Mononuclear cell (primary cell): Measurements from ENCODE around the gene RPAIN. TPM values are rescaled to one million over a fixed set of nuclear protein-coding genes. Genes with fewer than 3 reads are reported as not detected.

ENCODE experiments used
- H3K27me3 ChIP-seq: 2 replicates; pipeline ENCODE4 v1.6.0; 2011; ENCODE audit warnings: low read length, control low read depth; ENCODE audit not compliant: insufficient read depth
- H3K4me1 ChIP-seq: 2 replicates; pipeline ENCODE4 v1.5.1; 2011; ENCODE audit warnings: mild to moderate bottlenecking, low read length, control low read depth; ENCODE audit not compliant: insufficient read depth
- H3K4me3 ChIP-seq: 2 replicates; pipeline ENCODE4 v1.5.1; 2011; ENCODE audit warnings: mild to moderate bottlenecking, low read length, moderate library complexity
- H3K9me3 ChIP-seq: 2 replicates; pipeline ENCODE4 v1.5.1; 2011; ENCODE audit warnings: low read depth, mild to moderate bottlenecking, control low read depth, low read length
- total RNA-seq: library from RNA; depleted of rRNA; stranded (reverse); fragments of >200 nt; gene quantifications from one replicate; pipeline ENCODE4 v1.2.3, GENCODE V29; 2012

Gene RPAIN, protein sequence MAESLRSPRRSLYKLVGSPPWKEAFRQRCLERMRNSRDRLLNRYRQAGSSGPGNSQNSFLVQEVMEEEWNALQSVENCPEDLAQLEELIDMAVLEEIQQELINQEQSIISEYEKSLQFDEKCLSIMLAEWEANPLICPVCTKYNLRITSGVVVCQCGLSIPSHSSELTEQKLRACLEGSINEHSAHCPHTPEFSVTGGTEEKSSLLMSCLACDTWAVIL
- total RNA-seq, result 51.9 TPM

DNA sequence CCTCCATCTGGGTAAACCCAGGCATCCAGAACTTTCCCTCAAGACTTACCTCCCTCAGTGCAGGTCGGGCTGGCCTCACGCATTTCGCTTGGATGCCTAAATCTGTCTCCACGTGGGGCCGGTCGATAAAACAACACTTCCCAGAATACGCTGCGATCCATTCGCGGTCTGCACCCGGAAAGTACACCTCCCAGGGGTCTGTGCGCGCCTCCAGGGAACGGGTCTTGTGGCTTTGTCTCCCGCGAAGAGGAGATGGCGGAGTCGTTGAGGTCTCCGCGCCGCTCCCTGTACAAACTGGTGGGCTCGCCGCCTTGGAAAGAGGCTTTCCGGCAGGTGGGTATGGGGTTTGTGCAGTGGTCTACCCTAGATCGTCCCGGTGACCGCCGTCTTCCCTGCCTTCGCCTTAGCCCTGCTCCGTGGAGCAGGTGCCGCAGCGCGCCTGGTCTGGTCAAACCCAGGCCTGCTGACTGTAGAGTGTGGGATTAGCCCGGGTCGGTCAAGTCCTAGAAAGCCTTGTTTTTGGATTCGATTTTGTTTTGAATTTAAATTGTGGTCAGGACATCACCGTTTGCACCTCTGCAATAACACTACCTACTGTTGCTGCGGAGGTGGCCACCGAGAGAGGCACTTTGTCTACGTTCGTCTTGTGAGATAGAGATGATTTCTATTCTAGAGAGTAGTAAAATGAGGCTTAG lies at the start of gene RPAIN:
RPAIN (plus strand) TSS at position 224 of the 695 bp plus-strand sequence; CDS start at position 253, 29 bp downstream.
- Histone ChIP-seq H3K4me1 (peaks cover 34% of the 10 kb centered on the region), H3K9me3 (no peaks in the 10 kb centered on the region), H3K27me3 (no peaks in the 10 kb centered on the region), H3K4me3 (peak within 1 kb of the TSS; percentile 64)

DNA sequence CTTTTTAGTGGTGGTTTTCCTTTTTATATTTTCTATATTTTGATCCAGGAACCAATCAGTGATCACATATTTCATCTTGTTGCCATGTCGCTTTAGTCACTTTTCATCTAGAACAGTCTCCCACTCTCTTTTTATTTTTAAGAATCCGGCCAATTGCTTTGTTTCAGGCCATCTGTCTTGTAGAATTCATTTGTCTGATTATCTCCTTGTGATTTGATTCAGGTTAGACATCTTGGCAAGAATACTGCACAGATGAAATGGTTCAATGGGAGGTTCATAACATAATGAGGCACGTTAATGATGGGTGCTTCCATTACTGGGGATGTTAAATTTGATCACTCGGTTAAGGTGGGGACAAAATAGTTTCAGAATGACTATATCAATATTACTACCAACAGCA lies 49.6 kb upstream of the RPAIN start:
- H3K9me3 ChIP-seq, result no peaks in the 10 kb centered on the region
- H3K4me3 ChIP-seq, result no peak overlapping the region
- no peaks in the 10 kb centered on the region for H3K4me1 ChIP-seq
- H3K27me3 ChIP-seq, result no peaks in the 10 kb centered on the region

- no peak overlapping the region for H3K4me3 ChIP-seq
- H3K9me3 ChIP-seq, result no peaks in the 10 kb centered on the region
- no peaks in the 10 kb centered on the region for H3K27me3 ChIP-seq
- H3K4me1 ChIP-seq, result no peaks in the 10 kb centered on the region
Observed at GRCh38 chr17:5373112-5373511, 46.9 kb upstream of the RPAIN start.

DNA sequence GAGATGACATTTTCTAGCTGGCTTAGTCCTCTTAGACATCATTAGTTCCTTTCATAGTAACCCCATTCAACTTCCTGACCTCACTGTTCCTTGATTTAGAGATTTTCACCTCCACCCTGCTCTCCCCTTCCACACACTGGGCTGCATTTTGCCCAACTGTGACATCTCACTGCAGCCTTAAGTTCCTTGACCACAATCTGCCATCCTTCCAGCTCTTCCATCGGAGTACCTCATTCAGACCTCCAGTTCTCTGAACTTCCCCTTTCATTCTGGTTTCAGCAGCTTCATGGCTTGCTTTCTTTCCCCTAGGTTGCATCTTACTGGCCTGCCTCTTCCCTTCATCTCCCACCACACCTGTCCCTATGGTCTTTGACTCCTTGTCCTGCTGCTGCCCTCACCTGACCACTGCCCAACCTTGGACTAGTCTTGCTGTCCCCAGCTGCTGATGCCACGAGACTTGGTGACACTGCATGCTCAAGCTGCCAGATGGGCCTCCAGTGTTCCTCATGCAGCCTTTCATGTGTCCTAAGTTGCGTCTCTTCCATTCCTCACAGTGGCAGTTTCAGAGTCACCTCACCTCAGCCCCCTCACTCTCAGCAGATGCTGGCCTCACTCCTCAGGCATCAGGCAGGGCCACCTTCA lies 41.3 kb upstream of the RPAIN start:
- no peaks in the 10 kb centered on the region for H3K9me3 ChIP-seq
- H3K4me1 ChIP-seq, result no peaks in the 10 kb centered on the region
- H3K27me3 ChIP-seq, result no peaks in the 10 kb centered on the region
- no peak overlapping the region for H3K4me3 ChIP-seq

GRCh38 chr17:5379351-5380107 lies 40.5 kb upstream of the RPAIN start:
- no peaks in the 10 kb centered on the region for H3K27me3 ChIP-seq
- H3K9me3 ChIP-seq, result no peaks in the 10 kb centered on the region
- H3K4me1 ChIP-seq, result no peaks in the 10 kb centered on the region
- no peak overlapping the region for H3K4me3 ChIP-seq

DNA sequence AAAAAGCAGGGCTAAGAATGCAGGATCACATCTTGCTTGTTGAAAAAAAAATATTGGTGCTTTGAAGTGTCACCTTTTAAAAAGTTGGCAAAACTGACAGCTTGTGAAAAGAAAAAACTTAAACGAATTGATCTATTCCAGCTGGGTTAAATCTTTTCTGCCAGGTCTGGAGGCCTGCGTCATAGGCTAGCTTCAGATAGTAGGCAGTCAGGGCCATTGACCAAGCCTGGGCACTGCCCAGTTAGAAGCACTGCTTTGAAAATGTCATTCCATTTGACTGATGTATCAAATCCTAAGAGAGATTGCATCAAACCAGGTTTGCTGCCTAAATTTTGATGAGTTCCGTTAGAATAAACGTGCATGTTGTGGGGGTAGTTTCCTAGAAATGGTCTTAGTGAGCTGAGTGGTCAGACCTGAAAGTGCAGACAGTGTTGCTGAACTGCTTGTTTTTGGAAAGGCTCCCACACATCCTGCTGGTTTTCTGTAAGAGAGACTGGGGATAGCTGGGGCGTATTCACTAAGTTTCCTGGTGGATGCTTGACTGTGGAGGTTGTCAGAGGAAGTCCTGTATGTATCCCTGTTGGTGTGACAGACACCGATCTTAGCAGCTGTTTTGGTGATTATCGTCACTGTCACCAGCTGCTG lies 39.4 kb upstream of the RPAIN start:
- H3K4me3 ChIP-seq, result no peak overlapping the region
- no peaks in the 10 kb centered on the region for H3K4me1 ChIP-seq
- no peaks in the 10 kb centered on the region for H3K27me3 ChIP-seq
- no peaks in the 10 kb centered on the region for H3K9me3 ChIP-seq

- no peaks in the 10 kb centered on the region for H3K27me3 ChIP-seq
- no peaks in the 10 kb centered on the region for H3K9me3 ChIP-seq
- no peak overlapping the region for H3K4me3 ChIP-seq
- H3K4me1 ChIP-seq, result no peaks in the 10 kb centered on the region
Observed at GRCh38 chr17:5381542-5381941, 38.4 kb upstream of the RPAIN start.

- H3K4me1 ChIP-seq, result no peaks in the 10 kb centered on the region
Observed at GRCh38 chr17:5391678-5392077, 28.3 kb upstream of the RPAIN start.

GRCh38 chr17:5396612-5397011 lies 23.4 kb upstream of the RPAIN start:
- no peak overlapping the region for H3K4me3 ChIP-seq
- H3K27me3 ChIP-seq, result no peaks in the 10 kb centered on the region
- no peaks in the 10 kb centered on the region for H3K4me1 ChIP-seq
- H3K9me3 ChIP-seq, result no peaks in the 10 kb centered on the region

More at GRCh38 chr17:5391678-5392077, 28.3 kb upstream of the RPAIN start:
- no peak overlapping the region for H3K4me3 ChIP-seq
- H3K27me3 ChIP-seq, result no peaks in the 10 kb centered on the region
- H3K9me3 ChIP-seq, result no peaks in the 10 kb centered on the region

- no peaks in the 10 kb centered on the region for H3K4me1 ChIP-seq
- H3K9me3 ChIP-seq, result no peaks in the 10 kb centered on the region
- H3K27me3 ChIP-seq, result no peaks in the 10 kb centered on the region
- no peak overlapping the region for H3K4me3 ChIP-seq
Observed at GRCh38 chr17:5399767-5400166, 20.2 kb upstream of the RPAIN start.

- H3K4me3 ChIP-seq, result no peak overlapping the region
- no peaks in the 10 kb centered on the region for H3K4me1 ChIP-seq
- no peaks in the 10 kb centered on the region for H3K27me3 ChIP-seq
- no peaks in the 10 kb centered on the region for H3K9me3 ChIP-seq
Observed at GRCh38 chr17:5405400-5405799, 14.6 kb upstream of the RPAIN start.

- no peak overlapping the region for H3K4me3 ChIP-seq
- H3K4me1 ChIP-seq, result peaks cover 11% of the 10 kb centered on the region
- no peaks in the 10 kb centered on the region for H3K27me3 ChIP-seq
- no peaks in the 10 kb centered on the region for H3K9me3 ChIP-seq
Observed at GRCh38 chr17:5408186-5408585, 11.8 kb upstream of the RPAIN start.

GRCh38 chr17:5410594-5411272 lies 9.2 kb upstream of the RPAIN start:
- Histone ChIP-seq H3K4me1 (peaks cover 20% of the 10 kb centered on the region), H3K4me3 (no peak overlapping the region), H3K27me3 (no peaks in the 10 kb centered on the region), H3K9me3 (no peaks in the 10 kb centered on the region)

DNA sequence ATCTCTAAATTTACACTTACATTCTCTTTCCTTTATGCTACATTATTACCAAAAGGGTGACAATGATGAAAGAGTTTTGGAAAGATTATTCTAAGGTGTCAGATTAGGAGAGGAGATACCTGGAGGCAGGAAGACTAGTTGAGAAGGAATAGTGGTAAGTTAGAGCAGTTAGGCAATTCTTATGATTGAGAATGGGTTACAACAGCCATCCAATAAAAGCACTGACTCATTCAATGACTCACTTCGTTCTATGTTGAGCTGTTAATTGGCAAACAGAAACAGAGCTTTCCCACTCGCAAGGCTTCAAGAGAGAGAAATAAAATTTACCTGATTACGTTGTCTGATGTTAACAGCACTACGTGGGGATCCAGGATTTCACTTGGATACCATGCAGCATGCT lies 6.3 kb upstream of the RPAIN start:
- Histone ChIP-seq H3K9me3 (no peaks in the 10 kb centered on the region), H3K4me3 (no peak overlapping the region), H3K4me1 (peaks cover 41% of the 10 kb centered on the region), H3K27me3 (no peaks in the 10 kb centered on the region)
